Measurements from ENCODE around the gene TBKBP1.

The TBKBP1 gene, protein sequence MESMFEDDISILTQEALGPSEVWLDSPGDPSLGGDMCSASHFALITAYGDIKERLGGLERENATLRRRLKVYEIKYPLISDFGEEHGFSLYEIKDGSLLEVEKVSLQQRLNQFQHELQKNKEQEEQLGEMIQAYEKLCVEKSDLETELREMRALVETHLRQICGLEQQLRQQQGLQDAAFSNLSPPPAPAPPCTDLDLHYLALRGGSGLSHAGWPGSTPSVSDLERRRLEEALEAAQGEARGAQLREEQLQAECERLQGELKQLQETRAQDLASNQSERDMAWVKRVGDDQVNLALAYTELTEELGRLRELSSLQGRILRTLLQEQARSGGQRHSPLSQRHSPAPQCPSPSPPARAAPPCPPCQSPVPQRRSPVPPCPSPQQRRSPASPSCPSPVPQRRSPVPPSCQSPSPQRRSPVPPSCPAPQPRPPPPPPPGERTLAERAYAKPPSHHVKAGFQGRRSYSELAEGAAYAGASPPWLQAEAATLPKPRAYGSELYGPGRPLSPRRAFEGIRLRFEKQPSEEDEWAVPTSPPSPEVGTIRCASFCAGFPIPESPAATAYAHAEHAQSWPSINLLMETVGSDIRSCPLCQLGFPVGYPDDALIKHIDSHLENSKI

DNA sequence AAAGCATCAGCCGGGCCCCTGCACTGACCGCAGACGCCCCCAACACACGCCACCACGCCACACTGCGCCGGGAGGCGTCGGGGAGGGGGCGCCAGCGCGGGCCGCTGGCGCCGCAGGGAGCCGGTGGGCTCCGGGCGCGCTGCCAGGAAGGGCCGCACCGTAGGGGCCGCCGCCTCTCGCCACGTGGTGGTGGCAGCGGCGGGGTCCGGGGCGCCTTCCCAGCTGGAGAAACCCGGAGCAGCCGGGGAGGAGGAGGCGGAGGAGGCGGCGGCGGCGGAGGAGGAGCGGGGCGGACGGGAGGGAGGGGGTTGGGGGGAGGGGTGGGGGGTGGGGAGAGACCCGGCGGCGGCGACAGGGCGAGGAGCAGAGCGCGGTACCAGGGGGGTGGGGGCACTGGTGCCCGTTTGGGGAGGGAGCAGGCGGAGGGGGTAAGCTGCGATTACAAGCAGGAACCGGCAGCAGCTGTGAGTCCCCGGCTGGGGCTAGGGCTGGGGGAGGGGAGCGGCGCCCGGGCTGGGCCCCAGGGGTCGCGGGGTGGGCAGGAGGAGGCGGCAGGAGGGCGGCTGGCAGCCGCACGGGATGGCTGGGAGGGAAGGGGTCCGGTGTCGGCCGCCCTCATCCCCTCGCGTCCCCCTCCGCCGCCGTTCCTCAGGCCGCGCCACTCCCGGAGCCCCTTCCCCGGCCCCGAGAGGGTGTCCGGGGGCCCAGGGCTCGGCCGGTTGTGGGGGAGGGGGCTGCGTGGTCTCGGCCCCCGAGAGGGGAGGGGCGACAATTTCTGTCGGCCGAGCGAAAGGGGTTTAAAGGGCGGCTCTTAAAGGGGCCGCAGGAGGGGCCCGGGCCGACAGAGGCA is at the start of gene TBKBP1:
TBKBP1 (plus strand) TSS at position 431 of the 850 bp plus-strand sequence. CDS start 1,952 bp downstream, outside the sequence.
- TF ChIP-seq, protein P1, sequence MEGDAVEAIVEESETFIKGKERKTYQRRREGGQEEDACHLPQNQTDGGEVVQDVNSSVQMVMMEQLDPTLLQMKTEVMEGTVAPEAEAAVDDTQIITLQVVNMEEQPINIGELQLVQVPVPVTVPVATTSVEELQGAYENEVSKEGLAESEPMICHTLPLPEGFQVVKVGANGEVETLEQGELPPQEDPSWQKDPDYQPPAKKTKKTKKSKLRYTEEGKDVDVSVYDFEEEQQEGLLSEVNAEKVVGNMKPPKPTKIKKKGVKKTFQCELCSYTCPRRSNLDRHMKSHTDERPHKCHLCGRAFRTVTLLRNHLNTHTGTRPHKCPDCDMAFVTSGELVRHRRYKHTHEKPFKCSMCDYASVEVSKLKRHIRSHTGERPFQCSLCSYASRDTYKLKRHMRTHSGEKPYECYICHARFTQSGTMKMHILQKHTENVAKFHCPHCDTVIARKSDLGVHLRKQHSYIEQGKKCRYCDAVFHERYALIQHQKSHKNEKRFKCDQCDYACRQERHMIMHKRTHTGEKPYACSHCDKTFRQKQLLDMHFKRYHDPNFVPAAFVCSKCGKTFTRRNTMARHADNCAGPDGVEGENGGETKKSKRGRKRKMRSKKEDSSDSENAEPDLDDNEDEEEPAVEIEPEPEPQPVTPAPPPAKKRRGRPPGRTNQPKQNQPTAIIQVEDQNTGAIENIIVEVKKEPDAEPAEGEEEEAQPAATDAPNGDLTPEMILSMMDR (IDR thresholded peaks at IDR 0.05; ENCODE audit: control insufficient read depth, insufficient read depth, low read depth, low read length, missing control alignments): no peak
- H3K4me3 ChIP-seq (ENCODE audit: control insufficient read depth, low read depth, low read length): peak within 1 kb of the TSS; percentile 82
- no peak for DNase-seq (ENCODE audit: low read depth)

DNA sequence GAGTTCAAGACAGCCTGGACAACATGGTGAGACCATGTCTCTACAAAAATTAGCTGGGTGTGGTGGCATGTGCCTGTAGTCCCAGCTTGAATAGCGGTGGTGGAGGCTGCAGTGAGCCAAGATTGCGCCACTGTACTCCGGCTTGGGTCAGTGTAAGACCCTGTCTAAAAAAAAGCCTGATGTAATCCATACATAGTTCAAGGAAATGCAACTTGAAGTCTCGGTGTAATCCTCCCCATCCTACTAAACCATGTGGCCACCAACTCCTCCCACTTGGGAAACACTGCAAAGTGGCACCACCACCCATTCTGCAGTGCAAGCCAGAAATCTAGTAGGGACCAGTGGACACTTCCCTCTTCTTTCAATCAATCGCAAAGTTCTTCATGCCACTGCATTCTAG is 49.6 kb upstream of the TBKBP1 start:
- TF ChIP-seq, protein P1 (IDR thresholded peaks at IDR 0.05; ENCODE audit: control insufficient read depth, insufficient read depth, low read depth, low read length, missing control alignments): no peak
- H3K4me3 ChIP-seq (ENCODE audit: control insufficient read depth, low read depth, low read length): no peak overlapping the region
- no peak for DNase-seq (ENCODE audit: low read depth)

DNA sequence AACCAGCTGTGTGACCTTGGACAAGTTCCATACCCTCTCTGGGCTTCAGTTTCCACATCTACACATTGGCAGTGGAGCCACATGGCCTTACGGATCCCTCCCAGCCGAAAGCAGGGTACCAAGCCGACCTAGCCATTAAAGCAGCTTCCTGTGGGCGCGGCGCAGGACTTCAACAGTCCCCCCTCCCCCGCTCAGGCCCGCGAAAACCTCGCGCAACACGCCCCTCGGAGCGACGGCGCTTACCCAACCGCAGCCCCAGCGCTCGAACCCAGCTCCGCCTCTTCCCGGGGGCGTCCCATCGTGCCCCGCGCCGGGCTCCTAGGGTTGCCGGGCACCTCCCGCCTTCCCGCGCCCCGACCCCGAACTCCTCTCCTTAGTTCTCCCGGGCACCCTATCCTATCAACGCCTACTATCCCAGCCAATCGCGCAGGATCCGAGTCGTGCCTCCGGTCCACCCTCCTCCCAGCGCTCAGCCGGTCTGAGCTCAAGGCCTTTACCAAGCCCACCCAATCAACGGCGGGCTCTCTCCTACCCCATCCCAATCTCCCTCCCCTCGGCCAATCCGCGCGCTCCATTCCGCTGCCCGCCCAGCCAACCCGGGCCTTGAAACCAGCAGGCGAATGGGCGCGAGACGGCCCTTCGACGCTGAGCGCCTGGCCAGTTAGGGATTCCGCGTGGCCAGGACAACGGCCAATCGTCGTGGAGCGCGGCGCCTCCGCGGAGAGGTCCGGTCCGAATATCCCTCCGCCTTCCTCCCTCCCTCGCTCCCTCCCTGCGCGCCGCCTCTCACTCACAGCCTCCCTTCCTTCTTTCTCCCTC is 44.6 kb upstream of the TBKBP1 start, which contains the start of gene KPNB1:
KPNB1 (plus strand) TSS at position 767 of the 819 bp plus-strand sequence. CDS start 326 bp downstream, outside the sequence.
- DNase-seq (ENCODE audit: low read depth): peak; percentile 100
- H3K4me3 ChIP-seq (ENCODE audit: control insufficient read depth, low read depth, low read length): peak within 1 kb of the TSS; percentile 83
- TF ChIP-seq, protein P1 (IDR thresholded peaks at IDR 0.05; ENCODE audit: control insufficient read depth, insufficient read depth, low read depth, low read length, missing control alignments): no peak

DNA sequence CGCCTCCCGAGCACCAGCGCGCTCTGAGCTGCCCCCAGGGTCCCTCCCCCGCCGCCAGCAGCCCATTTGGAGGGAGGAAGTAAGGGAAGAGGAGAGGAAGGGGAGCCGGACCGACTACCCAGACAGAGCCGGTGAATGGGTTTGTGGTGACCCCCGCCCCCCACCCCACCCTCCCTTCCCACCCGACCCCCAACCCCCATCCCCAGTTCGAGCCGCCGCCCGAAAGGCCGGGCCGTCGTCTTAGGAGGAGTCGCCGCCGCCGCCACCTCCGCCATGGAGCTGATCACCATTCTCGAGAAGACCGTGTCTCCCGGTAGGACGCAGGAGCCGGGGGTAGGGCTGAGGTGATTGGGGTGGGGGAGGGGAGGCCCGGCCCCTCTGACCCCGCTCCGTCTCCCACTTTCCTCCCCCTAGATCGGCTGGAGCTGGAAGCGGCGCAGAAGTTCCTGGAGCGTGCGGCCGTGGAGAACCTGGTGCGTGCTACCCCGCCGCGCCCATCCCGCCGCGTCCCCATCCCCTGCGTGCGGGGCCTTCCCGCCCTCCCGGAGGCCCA is 43.9 kb upstream of the TBKBP1 start:
- peak overlapping the region; percentile 83 for H3K4me3 ChIP-seq (ENCODE audit: control insufficient read depth, low read depth, low read length)
- no peak for DNase-seq (ENCODE audit: low read depth)
- TF ChIP-seq, protein P1 (IDR thresholded peaks at IDR 0.05; ENCODE audit: control insufficient read depth, insufficient read depth, low read depth, low read length, missing control alignments): no peak

DNA sequence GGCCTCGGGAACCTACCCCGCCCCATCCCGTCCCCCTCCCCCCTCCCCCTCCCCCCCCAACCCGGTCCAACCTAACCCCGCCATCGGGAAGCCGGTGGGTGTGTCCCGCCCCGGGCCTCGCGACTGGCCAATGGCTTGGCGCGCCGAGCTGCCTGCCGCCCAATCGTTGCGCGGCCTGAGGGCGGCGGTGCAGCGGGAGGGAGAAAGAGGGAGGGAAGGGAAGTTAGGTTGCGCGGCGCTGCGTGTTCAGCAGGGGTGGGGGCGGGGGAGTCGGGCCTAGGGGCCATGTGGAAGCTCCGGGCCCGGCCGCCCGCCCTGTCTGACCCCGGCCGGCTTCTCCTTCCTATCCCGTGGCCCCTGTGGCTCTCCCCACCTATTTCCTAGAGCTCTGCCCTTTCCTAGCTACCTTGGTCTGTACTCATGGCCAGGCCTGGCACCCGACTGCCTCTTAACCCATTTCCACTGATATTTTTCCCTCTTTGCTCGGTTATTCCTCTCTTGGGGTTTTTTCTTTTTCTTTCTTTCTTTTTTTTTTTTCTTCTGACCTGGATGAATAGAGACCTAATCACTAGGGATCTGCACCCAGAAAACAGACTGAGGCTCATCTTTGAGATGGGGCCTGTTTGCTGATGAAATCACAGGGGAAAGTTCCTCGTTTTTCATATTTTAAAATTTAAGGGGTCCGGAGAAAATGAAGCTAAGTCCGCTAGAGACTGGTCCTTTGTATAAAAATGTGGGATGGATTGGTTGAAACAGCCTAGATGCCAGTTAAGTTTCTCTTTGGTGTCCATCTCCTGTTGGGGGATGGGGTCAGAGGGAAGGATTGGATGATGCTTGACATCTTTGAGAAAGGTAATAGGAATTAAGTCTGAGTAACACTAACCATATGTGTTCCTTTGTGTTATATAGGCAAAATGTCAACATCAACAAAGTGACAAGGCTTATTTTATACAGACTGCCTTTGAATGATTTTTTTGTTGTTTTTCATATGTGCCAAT is 43.1 kb upstream of the TBKBP1 start:
- TF ChIP-seq, protein P1 (IDR thresholded peaks at IDR 0.05; ENCODE audit: control insufficient read depth, insufficient read depth, low read depth, low read length, missing control alignments): no peak
- DNase-seq (ENCODE audit: low read depth): peak; percentile 71
- peak overlapping the region; percentile 83 for H3K4me3 ChIP-seq (ENCODE audit: control insufficient read depth, low read depth, low read length)
